RWPE1 (cell line): ENCODE measurements around the gene TECR.
"Not testable (repeated sequence)": the region's sequence is repeated elsewhere in the genome, so short reads cannot be mapped to it uniquely, and the experiment has no call there.

Source experiments
- CTCF ChIA-PET: fragments of 350-600 bp; sonication (Branson Sonifier 250); formaldehyde crosslinking; extraction: SDS; loops from one replicate; lab custom pipeline; 2021; lab: Yijun Ruan, JAX
- POLR2A ChIA-PET: fragments of 400-600 bp; formaldehyde crosslinking; extraction: SDS; loops from one replicate; lab custom pipeline; 2020; ENCODE audit warnings: antibody characterized with exemption; ENCODE audit not compliant: low non-redundant PET; lab: Yijun Ruan, JAX
- DNase-seq: peaks from one replicate; pipeline ENCODE4 v3.0.0; 2012; ENCODE audit warnings: low spot score
- H3K27ac ChIP-seq: fragments of 450-650 bp; 2 replicates; pipeline ENCODE4 v1.5.1; 2017
- TF ChIP-seq, protein P1 (sequence below): fragments of 450-650 bp; conservative IDR thresholded peaks from 2 replicates; pipeline ENCODE4 v1.5.1; 2017; ENCODE audit warnings: low read depth, mild to moderate bottlenecking

The TECR gene

DNA sequence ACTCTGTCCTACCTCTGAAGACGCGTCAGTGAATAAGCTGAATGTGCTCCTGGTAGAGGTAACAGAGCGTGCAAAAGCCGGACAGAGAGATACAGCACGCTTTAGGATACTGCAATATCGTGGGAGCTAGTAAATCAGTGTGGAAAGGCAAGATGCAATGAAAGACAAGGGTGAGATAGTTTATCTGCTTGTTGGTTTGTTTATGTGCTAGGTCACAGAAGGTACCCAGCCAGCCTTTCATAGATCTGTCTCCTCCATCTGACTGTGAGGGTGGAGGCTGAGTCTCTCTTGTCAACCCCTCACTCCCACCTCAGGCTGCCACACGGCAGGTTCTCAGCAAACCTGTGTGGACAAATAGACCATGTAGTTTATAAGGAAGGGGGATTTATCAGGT lies 32.6 kb upstream of the TECR start:
- TF ChIP-seq, protein P1, sequence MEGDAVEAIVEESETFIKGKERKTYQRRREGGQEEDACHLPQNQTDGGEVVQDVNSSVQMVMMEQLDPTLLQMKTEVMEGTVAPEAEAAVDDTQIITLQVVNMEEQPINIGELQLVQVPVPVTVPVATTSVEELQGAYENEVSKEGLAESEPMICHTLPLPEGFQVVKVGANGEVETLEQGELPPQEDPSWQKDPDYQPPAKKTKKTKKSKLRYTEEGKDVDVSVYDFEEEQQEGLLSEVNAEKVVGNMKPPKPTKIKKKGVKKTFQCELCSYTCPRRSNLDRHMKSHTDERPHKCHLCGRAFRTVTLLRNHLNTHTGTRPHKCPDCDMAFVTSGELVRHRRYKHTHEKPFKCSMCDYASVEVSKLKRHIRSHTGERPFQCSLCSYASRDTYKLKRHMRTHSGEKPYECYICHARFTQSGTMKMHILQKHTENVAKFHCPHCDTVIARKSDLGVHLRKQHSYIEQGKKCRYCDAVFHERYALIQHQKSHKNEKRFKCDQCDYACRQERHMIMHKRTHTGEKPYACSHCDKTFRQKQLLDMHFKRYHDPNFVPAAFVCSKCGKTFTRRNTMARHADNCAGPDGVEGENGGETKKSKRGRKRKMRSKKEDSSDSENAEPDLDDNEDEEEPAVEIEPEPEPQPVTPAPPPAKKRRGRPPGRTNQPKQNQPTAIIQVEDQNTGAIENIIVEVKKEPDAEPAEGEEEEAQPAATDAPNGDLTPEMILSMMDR, result no peak
- ChIA-PET CTCF (no interaction called here), POLR2A (interaction anchor here (0.6 to 1.6 kb wide), 5 partner anchors 9 to 39 kb away, joined by 3 to 6 read pairs (median 3); partner anchors contain the start of gene DNAJB1)
- DNase-seq, result no peak
- peak overlapping the region; percentile 87 for H3K27ac ChIP-seq

DNA sequence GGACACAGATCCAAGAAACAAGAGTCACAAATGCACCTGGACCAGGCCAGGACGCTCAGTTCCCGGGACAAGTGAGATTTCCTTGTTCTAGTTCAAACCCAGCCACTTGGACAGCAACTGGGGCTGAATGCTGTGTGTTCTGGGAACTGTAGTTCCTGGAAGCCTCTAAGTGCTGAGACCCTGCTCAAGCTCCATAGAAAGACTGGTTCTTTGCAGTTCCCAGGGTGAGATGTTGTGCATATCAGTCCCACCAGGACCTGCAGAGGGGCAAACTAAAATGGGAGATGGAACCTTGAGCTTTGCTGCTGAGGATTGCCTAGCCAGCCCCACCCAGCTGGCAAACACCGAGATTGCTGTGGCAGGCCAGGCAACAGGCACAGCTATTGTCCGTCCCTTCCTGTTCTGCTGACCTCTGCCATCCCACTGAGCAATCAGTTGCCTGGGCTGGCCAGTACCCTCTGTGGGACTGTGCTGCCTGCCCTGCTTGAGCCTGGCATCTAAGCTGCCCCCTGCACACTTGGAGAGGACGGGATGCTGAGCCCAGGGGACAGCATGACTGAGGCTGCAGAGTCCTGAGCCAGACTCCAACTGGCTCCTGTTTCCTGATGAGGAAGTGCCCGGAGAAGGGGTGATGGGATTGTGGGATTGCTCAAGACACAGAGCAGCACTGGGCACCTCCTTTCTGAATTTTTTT lies 32.0 kb upstream of the TECR start:
- H3K27ac ChIP-seq, result peak overlapping the region; percentile 87
- ChIA-PET POLR2A (interaction anchor here (0.6 to 1.6 kb wide), 4 partner anchors 9 to 75 kb away, joined by 3 to 6 read pairs (median 4); partner anchors contain the start of gene NDUFB7), CTCF (interaction anchor here (1.2 kb wide), 1 partner anchor 9 kb away, joined by 3 read pairs; no protein-coding TSS in a partner anchor)
- TF ChIP-seq, protein P1, result no peak
- no peak for DNase-seq

DNA sequence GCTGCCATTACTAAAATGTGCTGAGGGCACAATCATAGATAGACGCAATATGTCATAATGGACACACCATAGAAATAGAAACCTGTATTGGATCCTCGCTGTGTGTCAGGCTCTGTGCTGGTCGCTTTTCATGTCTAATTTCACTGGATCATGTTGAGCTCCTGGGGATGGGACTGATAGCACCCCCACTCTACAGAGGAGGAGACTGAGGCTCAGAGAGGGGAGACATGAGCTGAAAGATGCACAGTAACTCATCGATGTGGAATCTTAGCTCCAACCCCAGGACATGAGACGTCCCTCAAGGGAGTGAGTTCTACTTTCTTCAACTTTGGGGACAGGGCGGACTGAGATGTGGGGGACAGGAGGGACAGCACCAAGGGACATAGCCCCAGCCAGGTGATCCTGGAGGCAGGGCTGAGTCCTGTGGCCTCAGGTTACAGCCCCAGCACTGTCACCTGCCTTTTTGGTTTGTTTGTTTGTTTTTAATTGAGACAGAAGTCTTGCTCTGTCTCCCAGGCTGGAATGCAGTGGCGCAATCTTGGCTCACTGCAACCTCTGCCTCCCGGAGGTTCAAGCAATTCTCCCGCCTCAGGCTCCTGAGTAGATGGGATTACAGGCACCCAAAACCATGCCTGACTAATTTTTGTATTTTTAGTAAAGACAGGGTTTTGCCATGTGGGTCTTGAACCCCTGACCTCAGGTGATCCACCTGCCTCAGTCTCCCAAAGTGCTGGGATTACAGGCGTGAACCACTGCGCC lies 26.9 kb upstream of the TECR start:
- ChIA-PET CTCF (no interaction called here), POLR2A (interaction anchor here (0.5 kb wide), 1 partner anchor 15 kb away, joined by 3 read pairs; no protein-coding TSS in a partner anchor)
- no peak for DNase-seq
- TF ChIP-seq, protein P1, result no peak
- peak overlapping the region; percentile 71 for H3K27ac ChIP-seq

DNA sequence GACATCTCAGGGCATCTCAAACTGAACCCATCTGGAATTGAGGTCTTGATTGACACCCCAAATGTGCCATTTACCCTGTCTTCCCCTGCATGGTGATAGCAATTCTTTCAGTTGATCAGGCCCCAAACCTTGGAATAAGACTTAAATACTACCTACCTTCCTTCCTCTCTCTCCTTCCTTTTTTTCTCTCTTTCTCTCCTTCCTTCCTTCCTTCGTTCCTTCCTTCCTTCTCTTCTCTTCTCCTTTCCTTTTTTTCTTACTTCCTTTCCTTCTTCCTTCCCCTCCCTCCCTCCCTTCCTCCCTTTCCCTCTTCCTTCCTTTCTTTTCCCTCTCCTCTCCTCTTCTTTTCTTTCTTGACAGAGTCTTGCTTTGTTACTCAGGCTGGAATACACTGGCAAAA lies 26.1 kb upstream of the TECR start:
- ChIA-PET POLR2A (no interaction called here), CTCF (no interaction called here)
- no peak for DNase-seq
- TF ChIP-seq, protein P1, result no peak
- H3K27ac ChIP-seq, result peak overlapping the region; percentile 100

DNA sequence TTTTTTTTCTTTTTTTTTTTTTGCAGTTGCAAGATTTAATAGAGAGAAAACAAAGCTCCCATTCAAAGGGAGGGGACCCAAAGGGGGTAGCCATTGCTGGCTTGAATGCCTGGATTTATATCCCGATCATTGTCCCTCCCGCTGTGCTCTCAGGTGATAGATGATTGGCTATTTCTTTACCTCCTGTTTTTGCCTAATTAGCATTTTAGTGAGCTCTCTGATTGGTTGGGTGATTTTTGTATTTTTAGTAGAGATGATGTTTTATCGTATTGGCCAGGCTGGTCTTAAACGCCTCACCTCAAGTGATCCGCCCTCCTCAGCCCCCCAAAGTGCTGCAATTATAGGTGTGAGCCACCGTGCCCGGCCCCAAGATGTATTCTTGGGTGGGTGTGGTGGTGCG lies 24.8 kb upstream of the TECR start:
- DNase-seq, result not testable (repeated sequence)
- POLR2A ChIA-PET, result interaction anchor here (0.6 to 1.8 kb wide), 3 partner anchors 9 to 31 kb away, joined by 4 to 7 read pairs (median 5); partner anchors contain the start of gene DNAJB1
- H3K27ac ChIP-seq, result peak overlapping the region; percentile 100
- CTCF ChIA-PET, result interaction anchor here (0.5 to 0.8 kb wide), 4 partner anchors 13 to 204 kb away, joined by 3 to 7 read pairs (median 3); no protein-coding TSS in a partner anchor

DNA sequence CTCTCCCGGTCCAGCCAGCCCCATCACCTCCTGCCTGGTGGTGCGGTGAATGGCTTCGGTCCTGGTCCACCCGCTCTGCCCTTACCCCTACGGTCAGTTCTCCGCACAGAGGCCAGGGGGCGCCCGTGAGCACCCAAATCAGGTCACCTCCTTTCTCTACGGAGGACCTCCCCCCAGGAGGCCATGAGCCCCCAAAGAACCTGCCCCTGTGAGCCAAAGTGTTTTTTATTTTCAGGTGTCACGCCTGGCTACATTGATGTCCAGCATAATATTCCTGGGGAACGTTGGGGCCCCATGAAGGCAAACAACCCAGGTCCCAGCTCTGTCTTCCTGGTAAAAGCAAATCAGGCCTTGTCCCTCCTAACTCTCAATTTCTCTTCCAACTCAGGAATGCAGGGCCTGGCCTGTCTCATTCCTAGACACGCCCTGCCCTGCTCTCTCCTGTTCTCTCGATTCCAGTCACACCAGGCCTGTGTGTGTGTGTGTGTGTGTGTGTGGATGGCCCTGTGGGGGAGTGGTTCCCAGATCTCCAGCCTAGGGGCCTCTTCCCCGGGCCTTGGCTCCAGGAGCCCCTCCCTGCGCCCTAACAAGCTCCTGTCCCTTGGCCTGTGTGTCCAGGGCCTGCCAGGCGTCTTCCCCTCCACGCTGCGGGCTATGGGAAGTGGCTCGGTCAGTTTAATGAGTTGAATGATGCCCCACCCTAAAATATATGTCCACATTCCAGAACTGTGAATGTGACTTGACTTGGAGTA lies 23.7 kb upstream of the TECR start:
- ChIA-PET CTCF (interaction anchor here (0.6 to 1.0 kb wide), 9 partner anchors 8 to 540 kb away, joined by 3 to 9 read pairs (median 3); partner anchors contain the start of gene GIPC1), POLR2A (interaction anchor here (0.5 to 2.0 kb wide), 3 partner anchors 9 to 13 kb away, joined by 3 to 7 read pairs (median 6); partner anchors contain the start of gene DNAJB1)
- H3K27ac ChIP-seq, result peak overlapping the region; percentile 100
- DNase-seq, result peak; percentile 89
- TF ChIP-seq, protein P1, result peak; percentile 92
